ENCODE data around the gene DROSHA.
"Not testable (repeated sequence)": the region's sequence is repeated elsewhere in the genome, so short reads cannot be mapped to it uniquely, and the experiment has no call there.

Gene DROSHA

DNA sequence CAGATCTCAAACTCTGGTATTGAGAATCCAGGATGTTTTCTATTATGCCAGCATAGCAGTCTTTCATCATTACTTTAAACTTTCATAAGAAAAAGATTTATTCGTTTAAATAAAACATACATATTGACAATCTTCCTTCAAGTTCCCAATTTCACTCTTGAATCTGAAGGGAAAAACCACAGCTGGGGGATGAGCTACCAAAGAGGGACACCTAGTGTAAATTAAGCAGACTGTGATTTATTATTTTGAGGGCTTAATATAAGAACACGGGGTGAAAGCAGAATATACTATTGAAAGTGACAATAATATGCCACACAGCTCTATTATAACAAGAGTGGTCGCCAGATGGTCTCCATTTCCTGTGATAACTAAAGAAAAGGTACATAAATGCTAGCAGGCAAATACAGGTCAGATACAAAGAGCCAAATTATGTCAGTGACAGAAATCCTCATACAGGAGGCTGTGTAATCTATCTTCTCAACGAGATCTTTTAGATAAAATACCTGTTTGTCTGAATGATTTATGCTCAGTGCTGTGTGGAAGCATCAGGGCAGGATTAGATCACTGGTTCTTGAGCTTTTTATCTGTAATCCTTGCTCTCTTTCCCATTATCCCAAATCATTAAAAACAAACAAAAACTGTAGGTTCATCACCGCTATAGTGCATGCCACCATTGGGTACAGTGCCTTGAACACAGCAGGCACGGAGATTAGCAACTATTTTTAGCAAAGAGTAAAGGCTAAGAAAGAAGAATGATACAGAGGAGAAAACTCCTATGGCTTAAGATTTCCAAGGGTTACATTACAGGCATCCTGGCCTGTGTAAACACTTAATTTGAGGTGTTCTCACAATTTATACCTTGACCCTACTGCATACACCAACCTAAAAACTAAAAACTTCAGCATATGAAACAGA is 116.6 kb downstream of the DROSHA start:
- DNase-seq, result no peak

DNA sequence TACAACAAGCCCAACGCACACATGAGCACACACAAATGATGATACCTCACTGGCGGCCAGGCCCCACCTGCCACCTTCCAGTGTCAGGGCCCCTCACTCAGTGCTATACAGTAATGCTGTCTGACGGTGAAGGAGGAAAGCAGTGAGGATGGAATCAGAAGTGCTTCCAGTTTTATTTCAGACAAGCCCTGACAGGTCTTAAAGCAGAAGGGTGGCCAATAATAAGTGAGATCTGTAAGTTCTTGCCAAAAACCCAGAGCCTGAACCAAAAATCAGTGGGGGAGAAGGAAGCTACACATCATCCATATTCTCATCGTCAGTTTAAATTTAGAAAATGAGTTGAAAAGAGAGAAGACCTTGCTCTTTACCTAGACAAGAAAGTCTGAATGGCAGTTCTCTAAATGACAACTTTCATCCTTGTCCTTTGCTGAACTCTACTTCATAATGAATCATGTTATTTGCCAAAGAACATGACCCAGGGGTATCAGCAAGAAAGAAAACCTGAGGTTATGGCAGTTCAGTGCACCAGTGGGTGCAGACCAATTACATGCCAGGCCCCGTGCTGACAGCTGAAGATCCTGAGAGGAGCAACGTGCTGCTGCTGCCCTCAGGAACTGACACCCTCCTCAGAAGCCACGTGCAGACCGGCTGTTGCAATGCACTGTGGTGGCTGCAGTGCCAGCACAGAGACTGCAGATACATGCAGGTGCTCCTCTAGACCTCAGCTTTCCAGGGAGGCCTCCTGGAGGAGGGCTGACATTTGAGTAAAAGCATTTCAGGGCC is 118.7 kb downstream of the DROSHA start:
- DNase-seq, result no peak

DNA sequence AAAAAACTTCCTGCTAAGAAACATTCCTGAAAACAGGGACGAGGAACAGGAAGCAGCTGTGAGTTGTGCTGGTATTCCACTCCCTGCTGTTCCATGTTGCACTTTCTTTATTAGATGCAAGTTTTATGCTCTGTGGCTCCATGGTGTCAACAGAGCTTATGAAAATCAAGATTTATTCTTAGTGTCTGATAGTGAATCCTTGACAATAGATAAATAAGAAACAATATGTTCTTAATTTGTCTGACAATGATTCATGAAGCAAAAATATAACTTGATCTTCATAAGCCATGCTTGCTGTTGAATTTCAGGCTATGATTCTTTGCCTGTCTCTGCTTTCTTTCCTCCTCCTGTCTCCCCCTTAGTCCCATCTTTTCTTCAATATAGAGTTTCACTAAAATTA is 119.6 kb downstream of the DROSHA start:
- DNase-seq, result no peak

DNA sequence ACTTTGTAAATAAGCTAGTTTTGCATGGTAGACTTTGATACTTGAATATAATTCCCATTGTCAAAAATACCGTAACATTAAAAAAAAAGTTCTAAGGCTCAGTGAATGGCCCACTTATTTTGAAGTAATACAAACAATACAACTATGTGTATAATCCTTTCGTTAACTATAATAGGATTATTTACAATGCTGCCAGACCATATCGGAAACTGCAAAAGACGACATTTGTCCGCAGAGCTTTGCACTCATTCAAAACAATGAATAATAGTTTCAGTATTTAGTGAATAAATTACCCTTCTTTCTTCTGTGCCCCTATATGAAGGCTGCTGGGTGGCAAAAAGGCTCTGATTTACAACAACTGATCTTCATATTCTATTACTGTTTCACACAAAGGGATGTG is 121.8 kb downstream of the DROSHA start:
- DNase-seq, result no peak

DNA sequence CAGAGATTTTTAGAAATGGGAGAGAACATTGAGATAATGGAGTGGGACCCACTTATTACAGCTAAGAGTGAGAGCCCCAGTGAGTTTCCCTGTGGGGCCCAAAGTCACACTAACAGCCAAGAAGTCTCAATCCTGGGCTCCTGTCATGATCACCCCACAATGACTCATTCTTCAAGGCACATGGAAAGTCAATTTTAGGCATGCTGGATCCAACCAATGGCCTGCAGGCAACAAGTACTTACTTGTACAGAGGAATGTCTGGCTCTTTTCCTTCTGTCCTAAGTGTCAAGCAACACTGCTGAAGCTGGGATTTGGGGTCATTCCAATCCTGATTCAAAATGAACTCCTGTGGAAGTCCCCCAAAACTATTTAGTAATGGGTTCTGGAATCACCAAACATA is 123.1 kb downstream of the DROSHA start:
- DNase-seq, result peak in 1 of 2 donors; percentile 15

DNA sequence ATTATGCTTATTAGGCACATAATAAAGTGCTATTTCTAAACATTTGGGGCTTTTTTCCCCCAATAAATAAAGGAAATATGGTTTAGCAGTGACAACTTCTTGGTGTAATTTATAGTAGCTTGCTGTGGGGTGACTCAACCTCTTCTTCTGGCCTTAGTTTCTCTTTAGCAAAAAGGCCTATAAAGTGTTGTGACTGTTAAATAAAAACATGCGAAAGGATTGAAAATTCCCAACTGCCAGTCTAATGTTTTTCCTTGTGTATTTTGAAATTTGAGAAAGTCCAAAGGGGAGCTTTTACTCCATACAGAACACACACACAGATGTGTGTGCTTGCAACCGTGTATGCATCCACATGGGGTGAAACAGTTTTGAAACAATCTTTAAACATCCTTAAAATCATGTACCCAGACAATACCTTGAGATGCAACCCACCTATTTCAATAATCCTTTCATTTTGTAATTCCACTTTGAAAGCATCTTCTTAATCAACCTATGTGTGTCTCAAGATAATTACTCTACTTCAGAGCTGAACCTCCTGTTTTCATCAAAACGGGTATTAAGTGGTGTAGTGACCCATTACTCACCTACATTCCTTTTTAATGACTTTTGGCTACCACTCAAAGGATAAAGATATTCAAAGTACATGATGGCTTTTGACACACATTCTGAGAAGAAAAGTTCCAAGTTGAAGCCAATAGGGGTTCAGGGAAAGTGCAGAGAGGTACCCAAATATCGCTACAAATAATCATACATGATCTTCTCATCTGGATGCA is 123.8 kb downstream of the DROSHA start:
- DNase-seq, result no peak

DNA sequence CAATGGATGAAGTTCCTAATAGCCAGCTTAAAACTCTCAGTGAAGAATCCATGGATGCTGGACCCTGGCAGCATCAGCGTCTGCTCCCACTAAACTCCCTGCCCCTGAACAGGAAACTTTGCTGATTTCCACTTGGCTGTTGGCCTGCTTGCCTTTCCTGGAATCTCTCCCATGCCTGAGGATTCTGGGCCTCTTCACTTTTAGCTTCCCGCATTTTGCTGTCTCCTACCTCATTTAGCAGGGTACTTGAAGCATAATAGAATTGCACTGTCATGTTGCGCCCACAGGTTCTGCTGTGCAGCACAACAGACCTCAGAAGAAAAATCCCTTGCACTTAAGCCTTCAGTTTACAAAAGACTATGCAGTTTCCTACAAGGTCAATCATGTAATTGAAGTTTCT is 127.6 kb downstream of the DROSHA start:
- no peak for DNase-seq

DNA sequence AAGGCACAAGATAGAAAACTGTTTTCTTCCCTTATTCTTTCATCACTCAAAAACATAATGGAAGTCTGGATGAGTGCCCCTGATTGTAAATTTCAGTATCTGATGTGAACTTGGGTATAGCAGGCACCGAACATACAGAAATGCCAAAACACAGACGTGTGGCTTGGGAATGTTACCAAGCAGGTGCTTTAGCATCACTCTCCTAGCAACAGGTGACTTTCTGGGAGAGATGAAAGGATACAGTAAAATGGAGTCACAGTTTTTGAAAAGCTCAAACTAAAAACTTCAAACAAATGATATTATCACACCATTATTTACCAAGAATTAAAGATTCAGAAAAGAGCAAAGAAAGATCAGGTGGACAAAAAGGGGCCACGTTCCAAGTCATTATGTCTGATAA is 130.2 kb downstream of the DROSHA start:
- DNase-seq, result no peak

DNA sequence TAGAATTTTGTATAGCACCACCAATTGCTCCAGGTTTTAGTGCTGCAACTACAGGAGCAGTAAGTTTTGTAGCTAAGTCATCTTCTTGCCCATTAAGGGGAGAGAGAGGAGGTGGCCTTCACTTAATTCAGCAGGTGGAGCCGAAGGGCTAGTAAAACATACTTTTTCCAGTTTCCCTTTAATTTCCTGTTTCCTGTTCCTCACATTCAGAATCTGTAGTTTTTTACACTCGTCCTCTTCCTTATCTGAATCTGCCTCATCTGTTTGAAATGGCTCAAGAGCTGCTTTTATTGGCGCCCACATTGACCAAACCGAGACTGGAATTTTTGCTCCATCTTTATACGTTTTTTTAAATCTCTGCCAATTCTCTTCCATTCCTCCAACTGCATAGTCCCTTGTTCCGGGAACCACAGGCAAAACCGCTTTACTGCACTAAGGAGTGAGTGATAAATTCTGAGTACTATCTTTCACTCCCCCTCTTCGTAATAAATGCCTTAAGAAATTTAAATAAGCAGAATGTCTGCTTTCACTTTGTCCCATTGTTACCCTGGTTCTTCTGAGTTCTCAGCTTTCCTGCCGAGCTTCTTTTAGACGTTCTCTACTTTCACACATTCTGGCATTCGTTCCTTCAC is 133.9 kb downstream of the DROSHA start:
- DNase-seq, result no peak

DNA sequence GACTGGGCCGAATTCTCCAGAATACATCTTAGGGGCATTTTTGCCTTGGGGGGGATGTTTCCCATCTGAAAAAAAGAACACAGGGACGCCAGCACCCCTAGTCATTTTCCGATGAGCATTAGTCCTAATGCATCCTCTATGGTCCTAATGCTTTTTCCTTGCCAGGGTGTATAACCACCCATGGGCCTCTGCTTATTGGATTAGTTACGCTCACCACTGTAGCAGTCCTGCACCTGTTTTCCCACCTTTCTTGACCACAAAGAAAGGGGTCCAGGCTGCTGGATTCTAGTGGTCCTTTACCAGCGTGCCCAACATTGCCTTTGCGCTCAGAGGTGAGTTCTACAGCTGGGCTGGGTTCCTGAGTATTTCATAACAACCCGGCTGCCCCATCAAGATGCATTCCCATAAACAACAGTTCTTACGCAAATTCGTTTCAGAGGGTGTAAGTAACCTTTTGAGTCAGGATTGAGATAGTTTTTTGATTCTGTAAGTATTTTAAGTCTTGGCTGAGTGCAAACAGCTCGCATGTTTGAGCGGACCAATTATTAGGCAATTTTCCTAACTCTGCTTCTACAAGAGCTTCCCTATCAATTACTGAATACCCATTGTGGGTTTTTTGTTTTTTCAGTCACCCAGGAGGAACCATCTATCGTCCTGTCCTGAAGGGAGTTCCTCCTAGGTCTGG is 135.1 kb downstream of the DROSHA start:
- no peak for DNase-seq

DNA sequence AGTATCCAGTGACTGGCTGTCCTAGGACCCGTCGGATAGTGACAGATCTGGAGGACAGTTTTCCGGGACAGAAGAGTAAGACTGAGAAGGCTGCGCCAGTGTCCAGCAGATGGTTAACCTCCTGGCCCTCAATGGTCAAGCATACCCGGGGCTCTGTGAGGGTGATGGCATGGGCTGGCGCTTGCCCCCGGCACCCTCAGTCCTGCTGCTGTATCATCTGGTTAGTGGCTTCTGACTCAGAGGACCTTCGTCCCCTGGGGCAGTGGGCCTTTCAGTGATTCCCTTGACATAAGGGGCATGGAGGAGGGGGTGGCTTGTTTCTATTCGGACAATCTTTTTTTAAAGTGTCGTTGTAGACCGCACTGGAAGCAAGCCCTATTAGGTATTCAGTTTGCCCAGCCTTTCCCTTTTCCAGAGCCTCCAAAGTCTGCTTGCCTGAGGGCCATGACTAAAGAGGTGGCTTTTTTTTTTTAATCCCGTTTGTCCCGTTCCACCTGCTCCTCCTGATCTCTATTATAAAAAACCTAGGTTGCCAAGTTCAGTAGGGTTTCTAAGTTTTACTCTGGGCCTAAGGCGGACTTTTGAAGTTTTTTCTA is 136.3 kb downstream of the DROSHA start:
- not testable (repeated sequence) for DNase-seq

DNA sequence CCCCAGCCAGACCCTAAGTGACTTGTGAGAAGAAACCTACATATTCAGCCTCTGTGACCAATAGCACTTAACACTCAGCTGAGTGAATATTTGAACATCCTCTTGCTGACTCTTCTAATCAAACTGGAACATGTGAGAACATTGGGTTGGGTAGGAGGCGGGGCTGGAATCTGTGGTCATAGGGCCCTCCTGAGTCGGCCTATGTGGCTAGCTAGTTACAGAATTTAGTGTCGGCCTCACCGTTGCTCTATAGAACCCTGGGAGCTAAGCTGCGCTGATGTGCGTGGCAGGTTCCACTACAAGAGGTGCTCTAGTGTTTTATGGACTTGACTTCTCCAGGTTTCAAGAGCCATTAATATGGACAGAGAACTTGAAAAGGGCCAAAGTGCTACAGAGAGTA is 138.8 kb downstream of the DROSHA start:
- no peak for DNase-seq

DNA sequence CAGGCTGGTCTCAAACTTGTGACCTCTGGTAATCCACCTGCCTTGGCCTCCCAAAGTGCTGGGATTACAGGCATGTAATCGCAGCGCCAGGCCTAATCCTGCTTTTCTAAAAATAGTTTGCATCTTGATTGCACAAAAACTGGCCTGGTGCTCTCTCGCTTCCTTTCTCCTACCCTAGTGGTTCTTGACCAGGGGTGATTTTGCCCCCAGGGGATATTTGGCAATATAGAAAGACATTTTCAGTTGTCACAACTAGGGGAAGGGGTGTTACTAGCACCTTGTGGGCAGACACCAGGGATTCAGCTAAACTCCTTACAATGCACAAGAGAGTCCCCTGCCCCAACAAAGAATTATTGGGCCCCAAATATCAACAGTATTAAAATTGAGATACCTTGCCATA is 139.8 kb downstream of the DROSHA start:
- DNase-seq, result no peak

DNA sequence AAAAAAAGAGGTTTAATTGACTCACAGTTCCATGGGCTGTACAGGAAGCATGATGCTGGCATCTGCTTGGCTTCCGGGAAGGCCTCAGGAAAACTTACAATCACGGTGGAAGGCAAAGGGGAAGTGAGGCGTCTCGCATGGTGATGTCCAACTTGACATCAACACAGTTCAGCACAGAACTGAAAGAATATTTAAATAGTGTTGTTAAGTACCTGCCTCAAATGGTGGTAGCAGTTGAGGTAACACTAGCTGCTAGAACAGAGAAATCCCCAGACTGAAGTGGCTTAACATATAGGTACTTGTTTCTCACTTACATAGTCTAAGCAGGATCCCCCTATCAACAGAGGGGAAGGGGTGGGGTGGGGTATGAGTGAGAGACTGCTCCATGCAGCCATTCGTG is 141.6 kb downstream of the DROSHA start:
- DNase-seq, result no peak

DNA sequence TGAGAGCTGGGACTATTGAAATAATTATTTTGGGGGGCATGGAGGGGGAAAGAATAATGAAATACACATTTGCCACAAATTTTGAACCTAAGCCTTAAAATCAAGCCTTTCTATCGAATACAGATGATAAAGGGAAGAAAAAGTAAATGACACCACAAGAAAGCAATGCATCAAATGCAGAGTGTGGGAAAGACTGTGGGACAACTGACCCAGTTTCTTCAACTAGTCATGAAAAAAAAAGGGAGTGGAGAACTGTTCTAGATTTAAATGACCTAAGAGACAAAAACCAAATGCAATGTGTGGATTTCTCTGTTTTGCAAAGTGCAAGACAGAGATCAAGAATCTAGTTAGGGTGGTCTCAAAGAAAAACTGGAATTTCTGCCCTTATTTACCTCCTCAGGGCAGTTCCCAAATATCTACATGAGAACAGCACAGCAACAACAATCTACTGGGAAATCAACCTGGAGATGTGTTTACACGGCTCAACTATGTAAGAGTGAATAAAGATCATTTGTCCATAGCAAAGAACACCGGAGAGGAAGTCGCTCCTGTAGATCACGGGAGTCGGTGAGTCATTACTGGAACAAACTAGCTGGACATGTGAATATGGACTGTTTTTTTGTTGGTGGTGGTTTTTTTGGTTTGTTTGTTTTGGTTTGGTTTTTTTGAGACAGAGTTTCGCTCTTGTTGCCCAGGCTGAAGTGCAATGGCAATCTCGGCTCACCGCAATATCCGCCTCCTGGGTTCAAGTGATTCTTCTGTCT is 145.9 kb downstream of the DROSHA start:
- DNase-seq, result no peak

DNA sequence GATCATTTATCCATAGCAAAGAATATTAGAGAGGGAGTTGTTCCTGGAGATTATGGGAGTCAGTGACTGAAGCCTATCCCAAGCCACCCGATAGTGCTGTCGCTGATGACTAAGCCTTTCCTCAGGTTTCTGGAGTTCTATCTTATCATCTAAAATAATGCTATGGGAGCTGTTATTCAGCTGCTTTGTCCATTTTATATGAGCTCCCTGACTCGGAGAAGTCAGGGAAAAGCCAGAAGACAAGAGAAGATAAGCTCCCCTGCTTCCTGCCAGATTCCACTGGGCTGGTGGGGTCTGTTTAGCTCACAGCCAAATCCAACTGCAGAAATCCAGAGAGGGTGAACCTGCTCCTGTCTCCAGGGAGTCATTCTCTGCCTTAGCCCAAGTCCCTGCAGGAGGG is 148.2 kb downstream of the DROSHA start:
- DNase-seq, result no peak

DNA sequence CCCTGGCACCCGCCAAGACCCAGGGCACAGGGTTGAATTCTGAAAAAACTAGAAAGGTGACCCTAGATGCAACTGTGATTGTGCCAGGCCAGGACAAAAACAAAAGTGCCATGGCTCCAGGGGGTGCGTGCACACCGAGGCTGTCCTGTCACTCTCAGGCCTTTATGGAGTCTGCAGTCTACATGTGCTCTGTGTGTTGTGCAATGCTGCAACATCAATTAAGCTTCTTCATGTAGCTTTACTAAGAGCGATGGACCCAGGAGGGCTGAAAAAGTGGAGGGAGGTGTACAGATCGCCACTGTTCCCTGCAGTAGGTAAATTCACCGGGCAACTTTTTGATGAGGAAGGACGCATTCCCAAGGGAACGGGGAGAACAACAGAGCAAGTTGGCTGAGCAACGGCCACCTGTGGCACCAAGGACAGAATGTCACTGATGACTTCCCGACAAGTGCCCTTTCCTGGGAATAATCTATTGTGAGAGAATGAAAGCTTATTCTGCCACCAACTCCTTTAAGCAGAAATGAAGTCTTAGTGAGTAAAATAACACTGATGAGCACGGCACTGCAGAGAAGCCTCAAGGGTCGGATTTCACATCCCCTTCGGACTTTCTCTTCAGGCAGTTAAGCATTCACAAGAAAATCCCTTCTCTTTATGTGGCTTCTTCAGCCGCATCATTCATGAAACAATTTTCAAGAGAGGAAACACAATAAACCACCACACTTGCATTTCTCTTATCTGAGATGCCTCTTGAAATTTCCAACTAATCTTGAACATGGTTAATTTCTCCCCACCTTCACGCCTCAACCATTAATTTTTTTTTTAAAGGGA is 149.6 kb downstream of the DROSHA start:
- DNase-seq, result no peak

DNA sequence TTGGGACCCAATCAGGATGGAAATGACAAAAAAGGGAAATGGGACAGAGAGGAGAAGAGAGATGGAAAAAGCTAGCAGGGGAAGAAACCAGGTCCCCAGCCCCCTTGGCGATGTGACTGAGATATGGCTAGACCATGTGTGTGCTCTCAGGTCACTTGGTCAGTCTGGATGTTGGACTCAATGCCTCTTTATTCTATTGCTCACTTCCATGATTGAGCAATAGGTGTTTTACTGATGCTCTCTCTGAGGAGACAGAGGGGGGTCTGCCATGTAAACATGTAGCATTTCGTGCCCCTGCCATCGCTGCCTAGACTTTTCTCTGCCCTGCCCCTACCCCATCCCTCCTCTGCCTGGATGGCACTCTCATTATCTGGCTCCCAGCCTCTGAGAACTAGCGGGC is 150.6 kb downstream of the DROSHA start:
- no peak for DNase-seq

DNA sequence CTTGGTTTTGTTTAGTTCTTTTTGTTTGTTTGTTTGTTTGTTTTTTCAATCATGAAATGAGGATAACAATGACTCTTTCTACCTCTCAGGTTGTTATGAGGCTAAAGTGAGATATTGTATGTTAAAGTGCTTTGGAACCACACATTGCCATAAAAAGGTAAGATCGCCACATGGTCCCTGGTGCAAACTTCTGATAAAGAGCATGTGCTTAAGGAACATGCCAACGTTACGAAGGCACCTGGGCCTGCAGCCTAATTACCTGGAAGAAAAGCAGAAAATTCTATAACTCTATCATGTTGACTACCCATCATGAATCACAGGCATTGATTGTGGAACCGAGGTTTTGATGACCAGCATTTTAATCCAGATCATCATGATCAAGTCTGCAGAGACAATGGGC is 151.8 kb downstream of the DROSHA start:
- DNase-seq, result no peak

DNA sequence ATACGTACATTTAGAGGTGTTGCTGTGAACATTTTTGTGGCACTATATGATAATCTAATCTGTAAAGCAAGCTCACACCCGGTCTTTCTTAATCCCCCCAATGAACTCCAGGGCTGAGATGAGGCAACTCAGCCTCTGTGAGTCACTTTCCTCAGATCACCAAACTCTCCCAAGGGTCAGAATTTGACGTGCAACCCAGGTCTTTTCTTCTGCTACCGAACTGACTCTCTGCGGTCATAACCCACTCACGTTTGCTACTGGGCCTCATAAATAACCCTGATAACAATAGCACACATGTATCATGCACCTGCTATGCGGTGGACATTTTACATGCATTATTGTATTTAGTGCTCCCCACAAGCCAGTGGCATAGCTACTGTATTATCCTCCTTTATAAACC is 153.1 kb downstream of the DROSHA start:
- no peak for DNase-seq

Data from inflammatory macrophage treated with lipopolysaccharide for 1 hour (primary cell).